Superior temporal gyrus (tissue), 1 donor: ENCODE results near the gene SRGAP3.
"Not testable (repeated sequence)": the region's sequence is repeated elsewhere in the genome, so short reads cannot be mapped to it uniquely, and the experiment has no call there.

Experiments
- DNase-seq: peaks from one replicate; pipeline ENCODE4 v3.0.0-alpha.2; 2016; ENCODE audit errors: extremely low spot score

Gene SRGAP3

DNA sequence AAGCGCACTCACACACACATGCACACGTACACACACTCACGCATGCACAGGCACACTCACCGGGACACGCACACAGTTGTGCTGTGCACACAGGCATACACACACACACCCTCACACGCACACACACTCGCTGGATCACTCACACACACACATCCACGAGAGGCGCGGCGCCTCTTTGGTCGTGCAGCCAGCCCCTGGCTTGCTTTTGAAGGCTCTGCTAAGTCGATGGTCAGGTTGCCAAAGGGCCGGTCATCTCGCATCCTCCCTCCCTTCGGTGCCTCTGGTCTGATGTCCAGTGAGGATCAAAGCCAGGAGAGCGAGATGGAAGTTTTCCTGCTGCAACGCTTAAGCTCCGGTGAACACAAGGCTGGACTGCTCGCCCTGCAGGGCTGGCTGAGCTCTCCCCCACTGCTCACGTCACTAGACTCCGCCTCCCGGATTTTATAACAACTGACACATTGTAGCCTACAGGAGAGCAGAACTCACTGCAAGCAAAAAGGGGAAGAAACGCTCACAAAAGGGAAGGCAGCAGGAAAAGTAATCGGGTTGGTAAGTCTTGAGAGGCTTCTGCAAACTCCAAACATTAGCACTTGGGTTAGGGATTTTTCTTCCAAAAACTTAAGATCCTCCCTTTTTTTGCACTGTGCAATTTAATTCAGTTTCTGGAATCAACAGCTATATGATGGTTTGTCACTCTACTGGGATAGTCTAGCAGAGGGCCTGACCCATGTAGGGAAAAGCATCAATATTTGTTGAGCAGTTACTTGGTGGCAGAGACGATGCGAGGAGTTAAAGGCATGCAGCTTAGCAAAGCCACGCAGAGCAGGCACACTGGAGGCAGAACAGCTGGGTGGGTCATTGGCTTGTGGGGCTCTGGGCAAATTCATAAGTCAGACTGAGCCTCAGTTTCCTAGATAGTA is at the start of gene SRGAP3:
Gene SRGAP3 (minus strand): TSS at position 374 of the 920 bp plus-strand sequence. CDS start 695 bp downstream, outside the sequence.
- DNase-seq, result peak; percentile 99

DNA sequence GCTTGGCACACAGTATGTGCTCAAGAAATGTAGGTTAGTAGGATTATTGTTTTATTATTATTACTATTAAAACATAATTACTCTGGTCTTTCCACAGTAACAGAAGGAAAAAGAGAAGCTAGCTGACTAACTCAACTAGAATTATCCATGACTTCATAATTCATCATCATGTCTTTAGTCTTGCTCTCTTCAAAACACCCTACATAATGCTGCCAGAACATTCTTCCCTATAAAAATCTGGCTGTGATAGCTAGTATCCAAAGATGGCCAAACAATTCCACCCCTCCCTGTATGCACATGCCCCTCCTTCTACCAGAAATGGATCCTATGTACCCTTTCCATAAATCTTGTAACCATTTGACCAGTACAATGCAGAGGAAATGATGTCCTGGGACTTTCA is 48.8 kb upstream of the SRGAP3 start:
- no peak for DNase-seq

DNA sequence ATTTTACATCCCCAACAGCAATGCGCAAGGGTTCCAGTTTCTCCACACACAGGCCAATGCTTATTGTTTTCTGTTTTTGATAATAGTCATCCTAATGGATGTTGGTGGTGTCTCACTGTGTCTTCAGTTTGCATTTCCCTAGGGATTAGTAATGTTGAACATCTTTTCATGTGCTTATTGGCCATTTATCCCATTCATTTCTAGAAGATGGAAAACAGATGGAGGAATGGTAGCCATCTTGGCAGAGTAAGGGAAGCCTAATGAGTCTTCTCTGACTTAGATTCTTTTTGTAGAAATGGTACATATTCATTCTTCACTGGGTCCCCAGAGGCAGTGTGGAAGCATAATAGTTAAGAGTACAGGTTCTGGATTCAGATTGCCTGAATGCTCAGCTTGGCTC is 46.8 kb upstream of the SRGAP3 start:
- DNase-seq, result no peak

DNA sequence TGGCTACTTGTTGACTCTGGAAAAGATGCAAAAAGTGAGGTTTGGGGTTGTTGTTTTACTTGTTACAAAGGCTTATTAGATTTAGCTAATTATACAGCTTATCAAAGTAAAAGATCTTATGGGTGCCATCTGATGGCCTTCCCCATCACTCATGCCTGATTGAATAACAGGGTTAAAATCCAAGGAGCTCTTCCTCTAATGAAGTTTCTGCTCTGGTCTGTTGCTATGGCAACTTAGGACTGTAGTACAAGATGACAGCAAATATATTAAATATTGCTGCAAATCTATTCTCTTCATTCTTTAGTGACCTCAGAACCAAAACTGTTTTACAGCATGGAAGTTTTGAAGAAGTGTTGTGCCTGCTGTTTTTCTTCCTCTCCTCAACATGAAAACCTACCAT is 45.6 kb upstream of the SRGAP3 start:
- DNase-seq, result no peak

DNA sequence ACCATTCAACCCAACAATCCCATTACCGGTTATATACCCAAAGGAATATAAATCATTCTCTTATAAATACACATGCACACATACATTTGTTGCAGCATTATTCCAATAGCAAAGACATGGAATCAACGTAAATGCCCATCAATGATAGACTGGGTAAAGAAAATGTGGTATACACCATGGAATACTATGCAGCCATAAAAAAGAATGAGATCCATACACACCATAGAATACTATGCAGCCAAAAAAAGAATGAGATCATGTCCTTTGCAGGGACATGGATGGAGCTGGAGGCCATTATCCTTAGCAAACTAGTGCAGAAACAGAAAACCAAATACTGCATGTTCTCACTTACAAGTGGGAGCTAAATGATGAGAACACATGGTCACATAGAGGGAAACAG is 44.5 kb upstream of the SRGAP3 start:
- not testable (repeated sequence) for DNase-seq

DNA sequence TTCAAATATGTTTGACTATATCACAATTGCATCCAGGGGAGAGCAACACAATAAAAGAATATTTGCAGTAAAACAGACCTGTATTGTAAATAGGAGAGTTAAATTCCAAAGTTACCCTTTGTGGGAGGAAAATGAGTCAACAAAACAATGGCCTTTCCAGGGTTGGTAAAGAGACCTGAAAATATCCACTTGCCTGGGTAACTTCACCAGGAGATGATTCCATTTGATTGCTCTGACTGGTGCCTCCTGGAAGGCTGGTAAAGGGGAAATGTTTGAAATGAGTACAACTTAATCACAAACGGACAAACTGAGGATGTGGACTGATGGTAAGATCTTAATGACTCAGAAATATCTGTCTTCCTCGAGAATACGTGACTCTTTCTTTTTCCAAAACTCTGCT is 43.6 kb upstream of the SRGAP3 start:
- no peak for DNase-seq

DNA sequence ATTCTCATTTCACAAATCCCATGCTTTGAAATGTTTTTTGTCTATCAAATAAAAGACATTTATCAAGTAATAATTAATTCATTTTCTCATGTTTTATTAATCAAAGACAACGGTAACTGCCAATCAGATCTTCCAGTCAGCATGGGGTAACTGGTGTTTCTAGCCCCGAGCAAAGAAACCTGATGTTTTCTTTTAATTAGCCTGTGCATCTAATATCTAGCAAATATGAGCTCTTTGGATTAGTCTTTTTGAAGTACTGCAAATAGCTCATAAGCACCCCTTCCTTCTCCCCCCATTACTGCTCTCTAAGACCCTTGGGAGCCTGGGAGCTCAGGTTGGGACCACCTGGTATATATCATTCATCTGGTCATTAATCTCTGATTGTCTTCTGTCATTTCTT is 43.1 kb upstream of the SRGAP3 start:
- no peak for DNase-seq

DNA sequence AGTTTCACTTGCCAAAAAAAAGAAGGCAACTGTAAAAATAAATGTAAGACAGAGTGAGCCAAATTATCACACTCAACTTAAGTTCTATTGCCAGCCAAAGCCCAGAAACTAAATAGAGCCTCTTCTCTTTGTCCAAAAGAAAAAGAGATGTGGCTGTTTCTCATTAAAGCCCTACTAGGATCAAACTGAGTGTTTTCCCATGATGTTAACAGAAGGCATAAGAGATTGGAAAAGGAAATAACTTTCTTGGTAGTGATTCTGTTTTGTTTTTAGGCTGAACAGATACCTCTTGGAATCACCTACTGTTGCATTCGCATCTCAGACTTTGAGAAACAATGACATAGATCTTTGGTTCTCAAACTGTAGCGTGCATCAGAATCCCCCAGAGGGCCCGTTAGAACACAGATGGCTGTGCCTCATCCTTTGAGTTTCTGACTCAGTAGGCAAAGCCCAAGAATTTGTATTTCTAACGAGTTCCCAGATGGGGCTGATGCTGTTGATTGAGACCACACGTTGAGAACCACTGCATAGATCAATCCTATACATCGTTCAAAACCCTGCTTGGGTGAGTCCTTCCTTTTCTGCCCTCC is 42.5 kb upstream of the SRGAP3 start:
- DNase-seq, result no peak

DNA sequence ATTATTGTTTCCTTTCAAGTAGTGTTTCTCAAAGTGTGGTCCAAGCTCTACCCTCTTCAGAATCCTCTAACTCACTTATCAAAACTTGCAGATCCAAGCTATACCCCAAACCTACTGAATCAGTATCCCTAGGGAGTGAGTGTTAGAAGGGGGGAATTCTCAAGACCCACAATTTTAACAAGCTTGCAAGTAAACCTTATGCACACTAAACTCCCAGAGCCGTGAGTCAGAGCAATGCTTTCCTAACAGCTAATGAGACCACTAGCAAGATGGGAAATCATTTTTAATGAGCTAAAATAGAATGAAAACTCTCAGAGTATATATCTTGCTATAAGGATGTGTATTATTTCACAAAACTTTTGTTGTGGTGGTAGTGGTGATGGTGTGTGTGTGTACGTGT is 41.1 kb upstream of the SRGAP3 start:
- DNase-seq, result no peak

DNA sequence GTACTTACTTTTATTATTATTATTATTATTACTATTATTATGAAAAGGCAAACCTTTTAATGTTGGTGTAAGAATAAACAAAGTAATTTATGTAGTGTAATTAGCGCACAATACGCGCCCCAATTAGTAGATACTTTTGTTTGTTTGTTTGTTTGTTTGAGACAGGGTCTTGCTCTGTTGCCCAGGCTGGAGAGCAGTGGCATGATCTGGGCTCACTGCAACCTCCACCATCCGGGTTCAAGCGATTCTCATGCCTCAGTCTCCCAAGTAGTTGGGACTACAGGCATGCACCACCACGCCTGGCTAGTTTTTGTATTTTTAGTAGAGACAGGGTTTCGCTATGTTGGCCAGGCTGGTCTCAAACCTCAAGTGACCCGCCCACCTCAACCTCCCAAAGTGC is 32.1 kb upstream of the SRGAP3 start:
- not testable (repeated sequence) for DNase-seq

DNA sequence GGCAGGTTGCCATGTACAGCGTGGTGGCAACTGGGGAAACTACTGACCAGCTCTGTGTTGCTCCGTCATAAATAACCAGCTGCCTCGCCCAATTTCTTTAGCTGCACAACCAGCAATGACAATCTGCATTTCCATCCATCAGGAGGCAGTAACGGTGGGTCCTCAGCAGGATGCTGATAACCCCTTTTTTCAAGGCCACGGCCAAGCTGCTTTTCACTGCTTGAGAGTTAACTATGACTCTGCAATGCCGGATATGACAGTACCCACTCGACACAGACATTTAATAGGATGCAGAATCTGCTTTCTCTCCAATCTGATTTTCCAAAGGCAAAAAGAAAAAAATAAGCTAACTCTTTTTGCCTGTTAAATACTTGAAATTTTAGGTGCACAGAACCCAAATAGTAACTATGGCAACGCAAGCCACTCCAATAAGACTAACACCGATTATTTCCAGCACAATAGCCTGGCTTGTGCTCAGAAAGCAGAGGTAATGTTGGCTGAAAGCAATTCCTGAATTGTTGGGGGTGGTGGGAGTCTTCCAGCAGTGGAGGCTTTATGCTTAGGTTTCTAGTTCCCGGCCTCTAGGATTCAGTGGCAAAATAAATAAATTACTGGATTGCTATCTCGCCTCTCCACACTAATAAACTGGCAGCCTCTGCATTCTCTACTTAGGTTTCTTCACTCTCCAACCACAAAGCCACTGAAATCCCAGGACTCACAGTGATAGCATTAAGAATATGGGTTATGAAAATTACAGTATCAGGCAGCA is 31.2 kb upstream of the SRGAP3 start:
- DNase-seq, result peak; percentile 44

DNA sequence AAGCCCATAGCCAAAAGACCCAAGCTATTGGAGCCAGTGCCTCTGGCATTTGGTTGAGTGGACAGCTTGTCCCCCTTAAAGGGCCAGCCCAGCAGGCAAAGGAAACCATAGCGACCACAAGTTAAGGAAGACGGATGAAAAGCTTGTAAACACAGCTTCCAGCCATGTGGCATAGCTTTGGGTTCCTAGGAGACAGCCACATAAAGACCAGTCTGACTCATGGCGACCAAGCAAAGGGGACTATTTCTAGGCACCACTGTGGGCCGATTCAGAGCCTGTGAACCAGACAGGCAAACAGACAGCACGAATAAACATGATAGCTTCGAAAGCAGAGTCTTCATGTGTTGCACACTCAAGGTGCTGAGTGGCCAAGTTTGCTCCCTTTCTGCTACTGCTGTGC is 30.5 kb upstream of the SRGAP3 start:
- DNase-seq, result no peak

DNA sequence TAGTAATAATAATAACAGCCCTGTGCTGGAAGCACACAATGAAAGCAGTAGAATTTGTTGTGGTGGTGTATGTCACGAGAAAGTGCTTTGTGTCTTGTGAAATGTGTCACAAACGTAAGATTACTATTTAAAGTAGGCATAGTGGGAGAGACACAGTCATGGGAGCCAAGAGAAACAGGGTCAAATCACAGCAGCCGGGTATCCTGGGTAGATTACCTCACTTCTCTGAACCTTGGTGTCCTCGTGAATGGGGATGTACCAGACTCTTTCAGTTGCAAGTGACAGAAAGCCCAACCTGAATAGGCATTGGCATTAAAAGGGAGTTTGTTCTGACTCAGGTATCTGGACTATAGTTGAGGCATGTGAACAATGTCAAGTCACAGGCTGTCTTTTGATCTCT is 29.1 kb upstream of the SRGAP3 start:
- no peak for DNase-seq

DNA sequence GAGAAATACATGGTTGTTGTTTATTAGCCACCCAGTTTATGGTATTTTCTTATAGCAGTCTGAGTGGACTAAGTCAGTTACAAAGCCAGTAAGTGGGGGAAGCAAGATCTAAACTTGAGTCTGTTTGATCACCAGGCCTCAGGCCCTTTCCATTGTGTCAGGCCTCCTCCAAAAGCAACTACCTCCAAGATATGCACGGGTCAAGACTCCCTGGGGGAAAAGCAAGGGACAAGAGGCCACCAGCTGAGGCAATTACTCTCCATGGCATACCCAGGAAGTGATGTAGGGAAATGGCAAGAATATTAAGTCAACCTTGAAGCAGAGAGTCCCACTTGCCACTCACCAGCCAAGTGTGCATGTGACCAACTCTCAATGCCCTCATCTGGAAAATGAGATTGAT is 28.6 kb upstream of the SRGAP3 start:
- no peak for DNase-seq

DNA sequence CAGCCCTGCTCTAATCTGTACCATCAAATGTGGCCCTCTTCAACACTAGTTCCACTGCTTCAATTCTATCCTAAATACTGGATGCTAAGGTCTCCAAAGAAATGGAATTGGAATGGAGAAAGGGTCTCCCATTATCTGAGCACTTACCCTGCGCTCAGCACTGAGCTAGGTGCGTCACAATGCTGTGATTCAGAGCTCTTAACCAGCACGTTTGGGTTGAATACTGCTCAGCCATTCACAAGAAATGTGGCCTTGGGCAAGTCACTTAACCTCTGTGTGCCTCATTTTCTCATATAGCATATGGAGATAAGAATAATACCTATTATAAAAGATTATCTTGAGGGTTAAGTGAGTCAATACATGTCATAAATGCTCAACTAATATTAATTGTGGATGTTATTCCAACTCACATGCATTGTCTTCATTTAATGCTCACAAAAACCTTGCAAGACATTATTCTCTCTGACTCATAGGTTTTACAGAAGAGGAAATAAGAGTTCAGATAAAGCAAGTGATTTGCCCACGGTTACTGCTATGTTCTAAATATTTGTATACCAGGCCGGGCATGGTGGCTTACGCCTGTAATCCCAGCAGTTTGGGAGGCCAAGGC is 27.4 kb upstream of the SRGAP3 start:
- no peak for DNase-seq

DNA sequence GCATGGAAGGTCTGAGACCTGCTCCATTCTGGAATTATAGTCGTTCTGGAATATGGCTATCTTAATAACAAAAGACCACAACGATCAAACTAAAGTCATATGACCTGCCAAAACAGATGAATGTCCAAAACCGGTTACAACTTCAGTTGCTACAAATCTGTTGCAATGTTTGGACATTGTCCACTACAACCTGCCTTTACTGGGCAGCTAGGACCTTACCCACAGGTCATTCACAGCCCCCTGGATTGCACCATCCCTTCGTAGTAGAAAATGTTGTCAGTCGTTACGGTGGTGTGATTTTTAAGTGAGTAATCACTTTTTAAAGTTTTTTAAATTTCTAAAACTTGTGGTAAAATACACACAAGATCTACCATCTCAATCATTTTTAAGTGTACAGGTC is 22.5 kb upstream of the SRGAP3 start:
- DNase-seq, result no peak

DNA sequence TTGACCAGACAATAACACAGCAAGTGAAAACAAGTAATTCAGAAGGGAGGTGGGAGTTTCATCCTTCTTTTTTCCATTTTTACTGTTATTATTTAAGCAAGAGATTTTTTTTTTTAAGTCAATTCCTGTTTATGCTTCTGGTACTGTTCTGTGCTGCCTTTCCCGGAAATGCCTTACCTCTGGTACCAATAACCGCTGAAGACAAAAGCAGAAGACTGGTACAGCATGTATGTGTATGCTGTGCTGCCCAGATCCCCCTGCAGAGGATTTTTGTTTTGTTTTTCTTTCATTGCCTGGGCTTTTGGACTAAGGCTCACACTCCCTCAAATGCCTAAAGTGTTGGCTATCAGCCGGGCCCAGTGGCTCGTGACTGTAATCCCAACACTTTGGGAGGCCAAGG is 21.3 kb upstream of the SRGAP3 start:
- no peak for DNase-seq

DNA sequence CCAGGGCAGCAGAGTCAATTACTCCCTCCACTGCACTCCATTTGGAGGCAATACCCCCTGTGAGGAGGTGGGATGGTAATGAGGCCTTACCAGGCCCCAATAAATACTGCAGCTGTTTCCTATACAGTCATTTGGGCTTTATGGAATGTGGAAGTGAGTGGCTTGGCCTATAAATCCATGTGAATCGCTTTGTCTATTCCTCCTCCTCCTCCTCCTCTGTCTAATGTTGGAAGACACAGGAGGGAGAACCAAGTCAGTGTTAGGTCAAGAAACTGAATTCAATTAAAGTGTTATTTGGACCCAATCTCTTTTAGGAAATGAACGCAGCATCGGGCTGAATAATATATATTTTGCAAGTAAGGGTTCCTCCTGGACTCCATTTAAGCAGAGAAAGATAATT is 17.3 kb upstream of the SRGAP3 start:
- DNase-seq, result no peak

DNA sequence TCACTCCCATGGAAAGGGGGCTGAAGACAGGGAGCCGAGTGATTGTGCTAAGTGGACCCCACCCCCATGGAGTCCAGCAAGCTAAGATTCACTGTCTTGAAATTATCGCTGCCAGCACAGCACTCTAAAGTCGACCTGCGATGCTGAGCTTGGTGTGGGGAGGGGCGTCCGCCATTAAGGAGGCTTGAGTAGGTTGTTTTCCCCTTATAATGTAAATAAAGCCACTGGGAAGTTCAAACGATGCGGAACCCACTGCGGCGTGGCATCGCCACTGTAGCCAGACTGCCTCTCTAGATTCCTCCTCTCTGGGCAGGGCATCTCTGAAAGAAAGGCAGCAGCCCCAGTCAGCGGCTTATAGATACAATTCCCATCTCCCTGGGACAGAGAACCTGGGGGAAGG is 10.9 kb upstream of the SRGAP3 start:
- no peak for DNase-seq

DNA sequence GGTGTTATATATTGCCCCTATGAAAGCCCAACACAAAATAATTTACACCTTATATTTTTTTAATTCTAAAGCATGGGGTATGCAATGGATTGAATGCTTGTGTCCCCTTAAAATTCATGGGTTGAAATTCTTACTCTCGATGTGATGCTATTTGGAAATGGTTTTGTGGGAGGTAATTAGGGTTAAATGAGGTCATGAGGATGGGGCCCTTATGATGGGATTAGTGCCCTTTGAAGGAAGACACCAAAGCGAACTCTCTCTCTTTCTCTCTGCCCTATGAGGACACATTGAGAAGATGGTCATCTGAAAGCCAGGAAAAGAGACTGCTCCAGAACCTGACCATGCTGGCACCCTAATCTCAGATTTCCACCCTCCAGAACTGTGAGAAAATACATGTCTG is 7.6 kb upstream of the SRGAP3 start:
- no peak for DNase-seq

DNA sequence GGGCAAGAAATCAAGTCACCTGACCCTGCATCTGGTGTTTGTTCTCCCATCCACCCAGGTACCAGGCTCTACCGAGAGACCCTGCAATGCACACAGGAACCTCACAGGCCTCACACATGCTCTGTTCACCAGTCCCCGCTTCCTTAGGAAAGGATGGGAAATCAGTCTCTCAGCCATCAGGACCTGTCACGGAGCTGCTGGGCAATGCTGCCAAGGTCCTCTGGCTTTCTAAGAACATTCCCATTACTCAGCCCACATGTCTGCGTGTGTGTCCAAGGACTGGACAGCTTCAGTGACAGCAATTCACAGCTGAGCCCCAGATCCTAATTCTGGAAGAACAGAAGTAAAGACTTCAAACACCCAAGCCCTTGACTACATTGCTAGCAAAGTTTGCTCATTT is 6.5 kb upstream of the SRGAP3 start:
- no peak for DNase-seq

DNA sequence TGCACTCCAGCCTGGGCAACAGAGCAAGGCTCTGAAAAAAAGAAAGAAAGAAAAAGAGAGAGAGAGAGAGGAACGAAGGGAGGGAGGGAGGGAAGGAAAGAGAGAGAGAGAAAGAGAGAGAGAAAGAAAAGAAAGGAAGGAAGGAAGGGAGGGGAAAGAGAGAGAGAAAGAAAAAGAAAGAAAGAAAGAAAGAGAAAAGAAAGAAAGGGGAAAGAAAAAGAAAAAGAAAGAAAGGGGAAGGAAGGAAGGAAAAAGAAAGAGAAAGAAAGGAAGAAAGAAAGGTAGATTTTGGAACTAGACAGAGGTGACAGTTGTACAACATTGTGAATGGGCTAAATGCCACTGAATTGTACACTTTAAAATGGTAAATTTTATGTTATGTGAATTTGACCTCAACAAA is 5.3 kb upstream of the SRGAP3 start:
- DNase-seq, result no peak
